ENCODE results near the gene RNPEP. TPM values are rescaled to one million over a fixed set of nuclear protein-coding genes. Genes with fewer than 3 reads are reported as not detected.

Gene RNPEP
- total RNA-seq, 1 experiment from 2014 or later: 57.4 TPM

DNA sequence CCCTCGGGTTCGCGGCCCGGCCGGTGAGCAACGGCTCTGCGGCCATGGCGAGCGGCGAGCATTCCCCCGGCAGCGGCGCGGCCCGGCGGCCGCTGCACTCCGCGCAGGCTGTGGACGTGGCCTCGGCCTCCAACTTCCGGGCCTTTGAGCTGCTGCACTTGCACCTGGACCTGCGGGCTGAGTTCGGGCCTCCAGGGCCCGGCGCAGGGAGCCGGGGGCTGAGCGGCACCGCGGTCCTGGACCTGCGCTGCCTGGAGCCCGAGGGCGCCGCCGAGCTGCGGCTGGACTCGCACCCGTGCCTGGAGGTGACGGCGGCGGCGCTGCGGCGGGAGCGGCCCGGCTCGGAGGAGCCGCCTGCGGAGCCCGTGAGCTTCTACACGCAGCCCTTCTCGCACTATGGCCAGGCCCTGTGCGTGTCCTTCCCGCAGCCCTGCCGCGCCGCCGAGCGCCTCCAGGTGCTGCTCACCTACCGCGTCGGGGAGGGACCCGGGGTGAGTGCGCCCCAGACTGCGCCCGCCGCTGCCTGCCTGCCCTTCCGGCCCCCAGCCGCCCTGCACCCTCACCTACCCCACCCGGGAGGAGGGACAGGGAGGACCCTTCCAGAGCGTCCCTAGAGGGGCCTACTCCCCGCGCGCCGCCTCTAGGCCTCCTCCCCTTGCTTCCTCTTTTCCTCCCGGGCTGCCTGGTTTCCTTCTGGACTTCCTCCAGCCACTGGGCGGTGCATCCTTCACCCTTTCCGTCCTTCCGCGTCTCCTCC lies at the start of gene RNPEP (continued):
- TF ChIP-seq JUN (CRISPR knock-in tag; IDR thresholded peaks at IDR 0.05) (peak; percentile 75; the same call in 1 of the 2 replicates), CREM (CRISPR knock-in tag; IDR thresholded peaks at IDR 0.05) (no peak; the same call in 1 of the 2 replicates), NR2C2 (CRISPR knock-in tag; IDR thresholded peaks at IDR 0.05) (no peak), ZNF416 (CRISPR knock-in tag; IDR thresholded peaks at IDR 0.05) (no peak), ZNF219 (CRISPR knock-in tag; IDR thresholded peaks at IDR 0.05; ENCODE audit: borderline replicate concordance) (no peak; the same call in 1 of the 2 replicates), NFYB (CRISPR knock-in tag; conservative IDR thresholded peaks at IDR 0.05; ENCODE audit: low read depth) (no peak), ZBTB21 (CRISPR knock-in tag; IDR thresholded peaks at IDR 0.05; ENCODE audit: borderline replicate concordance) (no peak), ZNF423 (CRISPR knock-in tag; IDR thresholded peaks at IDR 0.05) (no peak), FOXJ3 (CRISPR knock-in tag; IDR thresholded peaks at IDR 0.05; ENCODE audit: borderline replicate concordance) (no peak), ATF1 (CRISPR knock-in tag; IDR thresholded peaks at IDR 0.05) (0 out of 2 replicates have a peak, but pooled peaks have one; percentile 49)
- TF ChIP-seq, protein P1, sequence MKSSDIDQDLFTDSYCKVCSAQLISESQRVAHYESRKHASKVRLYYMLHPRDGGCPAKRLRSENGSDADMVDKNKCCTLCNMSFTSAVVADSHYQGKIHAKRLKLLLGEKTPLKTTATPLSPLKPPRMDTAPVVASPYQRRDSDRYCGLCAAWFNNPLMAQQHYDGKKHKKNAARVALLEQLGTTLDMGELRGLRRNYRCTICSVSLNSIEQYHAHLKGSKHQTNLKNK (CRISPR knock-in tag; IDR thresholded peaks at IDR 0.05): no peak
- TF ChIP-seq, protein P2, sequence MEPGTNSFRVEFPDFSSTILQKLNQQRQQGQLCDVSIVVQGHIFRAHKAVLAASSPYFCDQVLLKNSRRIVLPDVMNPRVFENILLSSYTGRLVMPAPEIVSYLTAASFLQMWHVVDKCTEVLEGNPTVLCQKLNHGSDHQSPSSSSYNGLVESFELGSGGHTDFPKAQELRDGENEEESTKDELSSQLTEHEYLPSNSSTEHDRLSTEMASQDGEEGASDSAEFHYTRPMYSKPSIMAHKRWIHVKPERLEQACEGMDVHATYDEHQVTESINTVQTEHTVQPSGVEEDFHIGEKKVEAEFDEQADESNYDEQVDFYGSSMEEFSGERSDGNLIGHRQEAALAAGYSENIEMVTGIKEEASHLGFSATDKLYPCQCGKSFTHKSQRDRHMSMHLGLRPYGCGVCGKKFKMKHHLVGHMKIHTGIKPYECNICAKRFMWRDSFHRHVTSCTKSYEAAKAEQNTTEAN (CRISPR knock-in tag; IDR thresholded peaks at IDR 0.05): peak; percentile 74; the same call in 1 of the 2 replicates
- TF ChIP-seq, protein P3, sequence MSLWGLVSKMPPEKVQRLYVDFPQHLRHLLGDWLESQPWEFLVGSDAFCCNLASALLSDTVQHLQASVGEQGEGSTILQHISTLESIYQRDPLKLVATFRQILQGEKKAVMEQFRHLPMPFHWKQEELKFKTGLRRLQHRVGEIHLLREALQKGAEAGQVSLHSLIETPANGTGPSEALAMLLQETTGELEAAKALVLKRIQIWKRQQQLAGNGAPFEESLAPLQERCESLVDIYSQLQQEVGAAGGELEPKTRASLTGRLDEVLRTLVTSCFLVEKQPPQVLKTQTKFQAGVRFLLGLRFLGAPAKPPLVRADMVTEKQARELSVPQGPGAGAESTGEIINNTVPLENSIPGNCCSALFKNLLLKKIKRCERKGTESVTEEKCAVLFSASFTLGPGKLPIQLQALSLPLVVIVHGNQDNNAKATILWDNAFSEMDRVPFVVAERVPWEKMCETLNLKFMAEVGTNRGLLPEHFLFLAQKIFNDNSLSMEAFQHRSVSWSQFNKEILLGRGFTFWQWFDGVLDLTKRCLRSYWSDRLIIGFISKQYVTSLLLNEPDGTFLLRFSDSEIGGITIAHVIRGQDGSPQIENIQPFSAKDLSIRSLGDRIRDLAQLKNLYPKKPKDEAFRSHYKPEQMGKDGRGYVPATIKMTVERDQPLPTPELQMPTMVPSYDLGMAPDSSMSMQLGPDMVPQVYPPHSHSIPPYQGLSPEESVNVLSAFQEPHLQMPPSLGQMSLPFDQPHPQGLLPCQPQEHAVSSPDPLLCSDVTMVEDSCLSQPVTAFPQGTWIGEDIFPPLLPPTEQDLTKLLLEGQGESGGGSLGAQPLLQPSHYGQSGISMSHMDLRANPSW (CRISPR knock-in tag; conservative IDR thresholded peaks at IDR 0.05; ENCODE audit: low read depth): no peak
- TF ChIP-seq, protein P4, sequence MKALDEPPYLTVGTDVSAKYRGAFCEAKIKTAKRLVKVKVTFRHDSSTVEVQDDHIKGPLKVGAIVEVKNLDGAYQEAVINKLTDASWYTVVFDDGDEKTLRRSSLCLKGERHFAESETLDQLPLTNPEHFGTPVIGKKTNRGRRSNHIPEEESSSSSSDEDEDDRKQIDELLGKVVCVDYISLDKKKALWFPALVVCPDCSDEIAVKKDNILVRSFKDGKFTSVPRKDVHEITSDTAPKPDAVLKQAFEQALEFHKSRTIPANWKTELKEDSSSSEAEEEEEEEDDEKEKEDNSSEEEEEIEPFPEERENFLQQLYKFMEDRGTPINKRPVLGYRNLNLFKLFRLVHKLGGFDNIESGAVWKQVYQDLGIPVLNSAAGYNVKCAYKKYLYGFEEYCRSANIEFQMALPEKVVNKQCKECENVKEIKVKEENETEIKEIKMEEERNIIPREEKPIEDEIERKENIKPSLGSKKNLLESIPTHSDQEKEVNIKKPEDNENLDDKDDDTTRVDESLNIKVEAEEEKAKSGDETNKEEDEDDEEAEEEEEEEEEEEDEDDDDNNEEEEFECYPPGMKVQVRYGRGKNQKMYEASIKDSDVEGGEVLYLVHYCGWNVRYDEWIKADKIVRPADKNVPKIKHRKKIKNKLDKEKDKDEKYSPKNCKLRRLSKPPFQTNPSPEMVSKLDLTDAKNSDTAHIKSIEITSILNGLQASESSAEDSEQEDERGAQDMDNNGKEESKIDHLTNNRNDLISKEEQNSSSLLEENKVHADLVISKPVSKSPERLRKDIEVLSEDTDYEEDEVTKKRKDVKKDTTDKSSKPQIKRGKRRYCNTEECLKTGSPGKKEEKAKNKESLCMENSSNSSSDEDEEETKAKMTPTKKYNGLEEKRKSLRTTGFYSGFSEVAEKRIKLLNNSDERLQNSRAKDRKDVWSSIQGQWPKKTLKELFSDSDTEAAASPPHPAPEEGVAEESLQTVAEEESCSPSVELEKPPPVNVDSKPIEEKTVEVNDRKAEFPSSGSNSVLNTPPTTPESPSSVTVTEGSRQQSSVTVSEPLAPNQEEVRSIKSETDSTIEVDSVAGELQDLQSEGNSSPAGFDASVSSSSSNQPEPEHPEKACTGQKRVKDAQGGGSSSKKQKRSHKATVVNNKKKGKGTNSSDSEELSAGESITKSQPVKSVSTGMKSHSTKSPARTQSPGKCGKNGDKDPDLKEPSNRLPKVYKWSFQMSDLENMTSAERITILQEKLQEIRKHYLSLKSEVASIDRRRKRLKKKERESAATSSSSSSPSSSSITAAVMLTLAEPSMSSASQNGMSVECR (CRISPR knock-in tag; IDR thresholded peaks at IDR 0.05; ENCODE audit: borderline replicate concordance): no peak
- TF ChIP-seq, protein P5, sequence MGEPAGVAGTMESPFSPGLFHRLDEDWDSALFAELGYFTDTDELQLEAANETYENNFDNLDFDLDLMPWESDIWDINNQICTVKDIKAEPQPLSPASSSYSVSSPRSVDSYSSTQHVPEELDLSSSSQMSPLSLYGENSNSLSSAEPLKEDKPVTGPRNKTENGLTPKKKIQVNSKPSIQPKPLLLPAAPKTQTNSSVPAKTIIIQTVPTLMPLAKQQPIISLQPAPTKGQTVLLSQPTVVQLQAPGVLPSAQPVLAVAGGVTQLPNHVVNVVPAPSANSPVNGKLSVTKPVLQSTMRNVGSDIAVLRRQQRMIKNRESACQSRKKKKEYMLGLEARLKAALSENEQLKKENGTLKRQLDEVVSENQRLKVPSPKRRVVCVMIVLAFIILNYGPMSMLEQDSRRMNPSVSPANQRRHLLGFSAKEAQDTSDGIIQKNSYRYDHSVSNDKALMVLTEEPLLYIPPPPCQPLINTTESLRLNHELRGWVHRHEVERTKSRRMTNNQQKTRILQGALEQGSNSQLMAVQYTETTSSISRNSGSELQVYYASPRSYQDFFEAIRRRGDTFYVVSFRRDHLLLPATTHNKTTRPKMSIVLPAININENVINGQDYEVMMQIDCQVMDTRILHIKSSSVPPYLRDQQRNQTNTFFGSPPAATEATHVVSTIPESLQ (CRISPR knock-in tag; IDR thresholded peaks at IDR 0.05): no peak
- TF ChIP-seq, protein P6, sequence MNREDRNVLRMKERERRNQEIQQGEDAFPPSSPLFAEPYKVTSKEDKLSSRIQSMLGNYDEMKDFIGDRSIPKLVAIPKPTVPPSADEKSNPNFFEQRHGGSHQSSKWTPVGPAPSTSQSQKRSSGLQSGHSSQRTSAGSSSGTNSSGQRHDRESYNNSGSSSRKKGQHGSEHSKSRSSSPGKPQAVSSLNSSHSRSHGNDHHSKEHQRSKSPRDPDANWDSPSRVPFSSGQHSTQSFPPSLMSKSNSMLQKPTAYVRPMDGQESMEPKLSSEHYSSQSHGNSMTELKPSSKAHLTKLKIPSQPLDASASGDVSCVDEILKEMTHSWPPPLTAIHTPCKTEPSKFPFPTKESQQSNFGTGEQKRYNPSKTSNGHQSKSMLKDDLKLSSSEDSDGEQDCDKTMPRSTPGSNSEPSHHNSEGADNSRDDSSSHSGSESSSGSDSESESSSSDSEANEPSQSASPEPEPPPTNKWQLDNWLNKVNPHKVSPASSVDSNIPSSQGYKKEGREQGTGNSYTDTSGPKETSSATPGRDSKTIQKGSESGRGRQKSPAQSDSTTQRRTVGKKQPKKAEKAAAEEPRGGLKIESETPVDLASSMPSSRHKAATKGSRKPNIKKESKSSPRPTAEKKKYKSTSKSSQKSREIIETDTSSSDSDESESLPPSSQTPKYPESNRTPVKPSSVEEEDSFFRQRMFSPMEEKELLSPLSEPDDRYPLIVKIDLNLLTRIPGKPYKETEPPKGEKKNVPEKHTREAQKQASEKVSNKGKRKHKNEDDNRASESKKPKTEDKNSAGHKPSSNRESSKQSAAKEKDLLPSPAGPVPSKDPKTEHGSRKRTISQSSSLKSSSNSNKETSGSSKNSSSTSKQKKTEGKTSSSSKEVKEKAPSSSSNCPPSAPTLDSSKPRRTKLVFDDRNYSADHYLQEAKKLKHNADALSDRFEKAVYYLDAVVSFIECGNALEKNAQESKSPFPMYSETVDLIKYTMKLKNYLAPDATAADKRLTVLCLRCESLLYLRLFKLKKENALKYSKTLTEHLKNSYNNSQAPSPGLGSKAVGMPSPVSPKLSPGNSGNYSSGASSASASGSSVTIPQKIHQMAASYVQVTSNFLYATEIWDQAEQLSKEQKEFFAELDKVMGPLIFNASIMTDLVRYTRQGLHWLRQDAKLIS (CRISPR knock-in tag; IDR thresholded peaks at IDR 0.05; ENCODE audit: borderline replicate concordance): no peak
- TF ChIP-seq, protein P7, sequence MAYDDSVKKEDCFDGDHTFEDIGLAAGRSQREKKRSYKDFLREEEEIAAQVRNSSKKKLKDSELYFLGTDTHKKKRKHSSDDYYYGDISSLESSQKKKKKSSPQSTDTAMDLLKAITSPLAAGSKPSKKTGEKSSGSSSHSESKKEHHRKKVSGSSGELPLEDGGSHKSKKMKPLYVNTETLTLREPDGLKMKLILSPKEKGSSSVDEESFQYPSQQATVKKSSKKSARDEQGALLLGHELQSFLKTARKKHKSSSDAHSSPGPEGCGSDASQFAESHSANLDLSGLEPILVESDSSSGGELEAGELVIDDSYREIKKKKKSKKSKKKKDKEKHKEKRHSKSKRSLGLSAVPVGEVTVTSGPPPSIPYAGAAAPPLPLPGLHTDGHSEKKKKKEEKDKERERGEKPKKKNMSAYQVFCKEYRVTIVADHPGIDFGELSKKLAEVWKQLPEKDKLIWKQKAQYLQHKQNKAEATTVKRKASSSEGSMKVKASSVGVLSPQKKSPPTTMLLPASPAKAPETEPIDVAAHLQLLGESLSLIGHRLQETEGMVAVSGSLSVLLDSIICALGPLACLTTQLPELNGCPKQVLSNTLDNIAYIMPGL (CRISPR knock-in tag; IDR thresholded peaks at IDR 0.05): peak; percentile 96
- TF ChIP-seq, protein P8, sequence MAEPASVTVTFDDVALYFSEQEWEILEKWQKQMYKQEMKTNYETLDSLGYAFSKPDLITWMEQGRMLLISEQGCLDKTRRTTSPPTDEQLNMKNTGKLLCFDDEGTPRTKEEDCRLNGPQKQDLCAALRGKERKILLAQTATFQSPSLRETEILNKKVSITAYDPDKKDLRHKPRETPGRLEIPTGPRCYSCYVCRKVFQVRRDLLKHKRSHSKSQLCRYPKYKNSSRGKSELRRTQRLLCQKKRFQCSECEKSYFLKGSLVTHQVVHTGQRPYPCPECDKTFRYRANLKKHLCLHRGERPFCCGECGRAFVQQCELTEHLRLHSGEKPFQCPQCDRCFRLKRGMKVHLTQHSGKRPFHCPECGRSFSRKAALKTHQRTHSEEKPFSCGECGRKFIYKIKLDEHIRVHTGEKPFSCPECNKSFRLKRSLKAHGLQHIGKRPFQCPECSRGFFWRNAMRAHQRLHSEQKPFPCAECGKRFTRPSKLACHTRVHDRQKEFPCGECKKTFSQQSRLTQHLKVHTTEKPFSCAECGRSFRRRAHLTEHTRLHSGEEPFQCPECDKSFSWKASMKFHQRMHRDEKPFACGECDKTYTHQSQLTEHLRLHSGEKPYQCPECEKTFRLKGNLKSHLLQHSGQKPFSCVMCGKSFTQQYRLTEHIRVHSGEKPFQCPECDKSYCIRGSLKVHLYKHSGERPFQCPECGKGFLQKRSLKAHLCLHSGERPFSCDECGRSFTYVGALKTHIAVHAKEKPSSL (CRISPR knock-in tag; conservative IDR thresholded peaks at IDR 0.05): no peak

All from WTC11 (cell line).